GM20431 (cell line): ENCODE measurements around the gene PTPN4.

Experiments used
- in situ Hi-C: fragments of 300-500 bp; cut with MseI, MboI; formaldehyde crosslinking; loops from one replicate; pipeline ENCODE4 v1.15.0; 2020; ENCODE audit warnings: low sequenced_read_pairs; ENCODE audit not compliant: unreplicated experiment

PTPN4 gene

DNA sequence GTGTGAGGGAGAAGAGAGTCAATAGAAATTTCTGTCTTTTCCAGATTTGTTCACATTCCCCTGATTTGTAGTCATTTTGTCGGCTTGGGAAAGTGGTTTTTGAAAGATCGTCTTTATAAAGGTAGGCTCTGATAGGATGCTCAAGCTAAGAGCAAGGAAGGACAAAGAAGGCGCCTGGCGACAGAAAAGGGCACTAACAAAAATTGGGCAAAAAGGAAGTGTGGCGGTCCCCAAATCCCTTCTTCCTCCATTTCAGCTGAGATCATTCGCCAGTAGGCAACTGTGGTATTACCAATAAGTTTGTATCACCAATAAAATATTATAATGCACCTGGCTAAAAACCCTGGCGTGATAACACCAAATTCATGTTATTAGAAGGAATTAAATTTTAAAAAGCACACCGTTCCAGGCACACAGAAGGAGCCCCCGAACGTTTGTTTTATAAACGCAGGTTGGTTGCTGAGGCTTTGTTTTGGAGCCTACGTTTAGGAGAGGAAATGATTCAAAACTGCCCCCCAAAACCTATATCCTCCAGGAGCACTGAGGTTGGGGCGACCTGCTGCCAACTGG is 756 bp upstream of the PTPN4 start:
- in situ Hi-C loops, result no loop called here

GRCh38 chr2:119760237-119760955 is 674 bp downstream of the PTPN4 start:
- in situ Hi-C loops, result no loop called here

DNA sequence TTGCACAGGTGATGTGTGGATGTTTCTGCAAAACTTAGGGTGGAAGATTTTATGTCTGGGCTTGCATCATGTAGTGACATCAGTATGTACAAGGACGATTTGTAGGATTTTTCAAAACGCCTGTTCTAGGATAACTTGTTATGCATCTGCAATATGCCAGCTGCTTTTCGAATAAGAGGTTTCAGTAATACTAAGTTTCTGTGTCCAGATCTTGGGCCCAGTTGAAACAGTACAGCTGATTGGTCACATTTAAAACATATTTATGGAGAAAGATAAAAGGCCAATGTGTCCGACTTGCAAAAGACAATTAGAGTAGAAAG is 1.2 kb downstream of the PTPN4 start:
- in situ Hi-C loops, result no loop called here

GRCh38 chr2:119764832-119765231 is 5.1 kb downstream of the PTPN4 start:
- in situ Hi-C loops, result no loop called here

DNA sequence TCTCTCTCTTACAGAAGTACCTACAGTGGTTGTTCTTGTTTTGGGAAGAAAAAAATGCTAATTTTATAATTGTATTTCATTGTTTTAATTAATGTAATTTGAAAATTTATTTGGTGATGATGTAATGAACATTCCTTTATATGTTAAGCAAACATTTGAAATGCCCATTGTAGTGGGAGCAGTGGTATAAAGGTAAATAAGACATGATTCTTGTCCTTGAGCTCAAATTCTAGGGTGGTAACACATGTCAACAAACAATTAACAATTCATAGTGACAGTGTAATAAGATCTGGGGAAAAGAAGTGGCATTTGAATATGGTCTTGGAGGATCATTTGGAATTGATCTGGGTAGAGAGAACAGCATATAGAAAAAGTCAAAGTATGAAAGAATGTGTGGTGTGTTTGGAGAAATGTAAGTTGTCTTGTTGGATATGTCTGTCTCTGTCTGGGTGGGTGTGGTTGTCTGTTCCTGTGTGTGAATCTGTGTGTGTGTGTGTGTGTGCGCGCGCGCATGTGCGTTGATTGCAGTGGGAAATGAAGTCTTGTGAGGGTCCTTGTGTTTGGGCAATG is 5.8 kb downstream of the PTPN4 start:
- in situ Hi-C loops, result no loop called here

DNA sequence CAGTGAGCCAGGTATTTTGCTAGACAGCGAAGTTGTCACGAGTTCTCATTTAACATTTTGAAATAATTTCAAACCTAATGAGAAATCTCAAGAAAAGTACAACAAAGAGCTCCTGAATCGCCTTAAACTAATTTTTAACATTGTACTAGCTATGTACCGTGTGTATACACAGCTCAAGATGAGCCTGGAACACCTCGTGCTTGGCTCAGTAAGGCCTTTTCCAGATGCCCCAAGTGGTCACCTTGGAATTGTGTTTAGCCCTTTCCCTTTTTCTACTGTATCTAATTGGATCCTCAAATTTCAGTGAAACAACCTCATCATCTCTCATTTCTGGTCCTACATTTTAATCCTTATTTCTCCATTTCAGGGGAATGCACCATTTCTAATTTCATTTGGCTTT is 7.2 kb downstream of the PTPN4 start:
- in situ Hi-C loops, result no loop called here

DNA sequence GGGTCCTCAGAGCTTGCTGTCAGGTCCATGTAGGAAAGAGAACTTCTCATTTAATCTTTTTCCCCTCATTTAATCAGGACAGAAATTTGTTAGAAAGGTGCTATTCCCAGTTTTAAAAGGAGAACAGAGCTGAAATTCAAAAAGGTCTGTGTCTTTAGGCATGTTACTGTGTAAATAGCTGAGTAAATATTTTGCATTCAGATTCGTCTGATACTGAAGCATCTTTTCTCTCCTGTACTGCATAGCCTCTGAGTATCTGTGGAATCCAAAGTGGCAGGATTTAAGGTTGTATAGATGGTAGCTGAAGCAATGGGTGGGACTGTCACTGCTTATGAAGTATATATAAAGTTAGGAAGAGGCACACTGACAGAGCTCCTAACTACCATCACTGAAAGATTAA is 9.0 kb downstream of the PTPN4 start:
- in situ Hi-C loops, result no loop called here

DNA sequence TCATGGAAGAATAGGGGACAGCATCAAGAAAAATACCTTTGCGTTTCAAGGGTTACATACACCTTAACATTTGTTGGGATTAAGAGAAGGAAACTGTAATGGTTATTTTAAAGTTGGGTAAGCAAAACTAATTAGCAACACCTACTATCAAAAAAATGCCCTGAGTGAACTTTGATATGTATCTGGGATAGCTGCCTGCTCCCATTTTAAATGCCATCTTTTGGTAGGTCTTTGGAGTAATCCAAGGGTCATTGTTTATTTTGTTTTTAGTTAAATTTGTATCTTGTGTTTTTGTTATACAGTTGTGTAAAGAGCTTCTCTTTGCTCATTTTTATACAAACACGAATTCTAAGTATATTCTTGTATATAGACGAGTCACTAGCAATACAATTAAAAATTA is 9.9 kb downstream of the PTPN4 start:
- in situ Hi-C loops, result no loop called here

- in situ Hi-C loops, result no loop called here
Observed at GRCh38 chr2:119771331-119771730, 11.6 kb downstream of the PTPN4 start.

DNA sequence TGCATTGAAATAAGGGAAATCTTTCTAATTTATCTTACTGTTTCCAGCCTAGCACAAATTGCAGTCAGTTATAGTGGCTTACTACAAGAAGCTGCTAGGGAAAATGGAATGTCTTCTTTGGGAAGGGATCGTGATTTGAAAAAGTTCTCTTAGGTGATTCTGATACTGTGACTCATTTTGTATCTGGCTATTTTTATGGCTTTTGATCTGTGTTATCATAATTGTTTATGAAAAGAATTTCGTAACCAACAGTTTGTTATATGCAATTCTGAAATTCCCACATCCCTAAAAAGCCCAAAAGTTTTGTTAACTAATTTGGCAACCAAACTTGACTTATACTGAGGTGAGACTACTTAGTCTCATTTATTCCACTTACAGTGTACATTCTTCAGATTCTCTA is 12.4 kb downstream of the PTPN4 start:
- in situ Hi-C loops, result no loop called here

DNA sequence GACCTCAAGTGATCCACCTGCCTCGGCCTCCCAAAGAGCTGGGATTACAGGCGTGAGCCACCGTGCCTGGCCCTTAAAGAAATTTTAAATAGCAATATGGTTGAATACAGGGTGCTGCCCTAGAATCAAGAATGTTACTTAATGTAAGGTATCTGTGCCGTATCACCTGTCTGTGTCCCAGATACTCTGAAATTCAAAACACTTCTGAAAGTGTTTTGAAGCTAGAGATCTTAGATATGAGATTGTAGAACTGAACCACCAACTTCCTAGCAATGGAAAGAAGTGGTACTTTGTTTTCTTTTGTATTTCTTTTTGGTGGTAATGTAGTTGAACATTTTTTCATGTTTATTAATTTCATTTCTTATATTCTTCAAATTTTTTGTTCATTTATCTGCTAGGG is 13.0 kb downstream of the PTPN4 start:
- in situ Hi-C loops, result no loop called here

DNA sequence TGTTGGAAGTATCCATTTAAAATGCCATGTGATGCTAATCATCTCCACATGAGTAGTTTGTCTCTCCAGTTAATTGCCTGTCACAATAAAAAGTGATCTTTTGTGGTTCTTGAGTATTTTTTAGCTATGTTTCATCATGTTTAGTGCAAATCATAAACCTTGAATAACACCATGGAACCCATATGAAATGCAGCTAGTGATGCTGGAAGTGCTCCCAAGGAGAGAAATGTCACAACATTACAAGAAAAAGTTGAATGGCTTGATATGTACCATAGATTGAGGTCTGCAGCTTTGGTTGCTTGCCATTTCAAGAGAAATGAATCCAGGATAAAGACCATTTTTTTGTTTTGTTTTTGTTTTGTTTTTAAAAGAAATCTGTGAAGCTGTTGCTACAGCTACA is 14.3 kb downstream of the PTPN4 start:
- in situ Hi-C loops, result no loop called here

- in situ Hi-C loops, result no loop called here
Observed at GRCh38 chr2:119775102-119775501, 15.4 kb downstream of the PTPN4 start.

GRCh38 chr2:119782308-119783027 is 22.7 kb downstream of the PTPN4 start:
- in situ Hi-C loops, result no loop called here

DNA sequence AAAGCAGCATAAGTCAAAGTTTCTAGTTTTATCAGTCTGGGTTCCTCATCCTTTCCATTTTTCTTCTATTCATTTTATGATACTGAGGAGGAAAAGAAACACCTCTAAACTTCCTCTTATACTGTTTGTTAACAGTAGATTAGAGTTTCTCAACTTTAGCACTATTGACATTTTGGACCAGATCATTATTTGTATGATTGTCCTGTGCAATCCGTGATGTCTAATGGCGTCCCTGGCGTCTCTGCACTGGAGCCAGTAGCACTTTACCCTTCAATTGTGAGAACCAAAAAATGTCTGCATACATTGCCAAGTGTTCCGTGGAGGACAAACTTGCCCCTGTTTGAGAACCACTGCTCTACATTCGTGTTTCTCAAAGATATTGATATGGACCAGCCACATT is 25.2 kb downstream of the PTPN4 start:
- in situ Hi-C loops, result no loop called here

GRCh38 chr2:119786295-119786694 is 26.6 kb downstream of the PTPN4 start:
- in situ Hi-C loops, result no loop called here

DNA sequence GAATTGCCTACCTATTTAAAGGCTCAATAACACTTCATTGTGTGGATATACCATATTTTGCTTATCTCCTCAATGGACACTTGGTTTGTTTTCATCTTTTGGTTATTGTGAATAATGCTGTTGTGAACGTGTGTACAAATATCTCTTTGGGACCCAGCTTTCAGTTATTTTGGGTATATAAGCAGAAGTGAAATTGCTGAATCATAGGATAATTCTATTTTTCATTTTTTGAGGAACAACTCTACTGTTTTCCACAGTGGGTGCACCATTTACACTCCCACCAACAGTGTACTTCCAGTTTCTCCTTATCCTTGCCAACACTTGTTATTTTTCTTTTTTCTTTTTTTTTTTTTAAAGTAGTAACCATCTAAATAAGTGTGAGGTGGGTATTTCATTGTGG is 29.0 kb downstream of the PTPN4 start:
- in situ Hi-C loops, result no loop called here

GRCh38 chr2:119790466-119790865 is 30.7 kb downstream of the PTPN4 start:
- in situ Hi-C loops, result no loop called here

DNA sequence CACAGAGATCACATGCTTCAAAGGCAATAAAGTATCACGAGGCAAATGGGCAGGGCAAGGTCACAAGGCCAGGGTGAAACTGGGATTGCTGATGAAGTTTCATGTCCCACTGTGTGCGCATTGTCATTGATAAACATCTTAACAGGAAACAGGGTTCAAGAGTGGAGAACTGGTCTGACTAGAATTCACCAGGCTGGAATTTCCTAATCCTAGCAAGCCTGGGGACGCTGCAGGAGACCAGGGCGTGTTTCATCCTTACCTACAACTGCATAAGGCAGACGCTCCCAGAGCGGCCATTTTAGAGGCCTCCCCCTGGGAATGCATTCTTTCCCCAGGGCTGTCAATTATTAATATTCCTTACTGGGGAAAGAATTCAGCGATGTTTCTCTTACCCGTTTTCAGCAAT is 33.2 kb downstream of the PTPN4 start:
- in situ Hi-C loops, result no loop called here

GRCh38 chr2:119794237-119794636 is 34.5 kb downstream of the PTPN4 start:
- in situ Hi-C loops, result no loop called here
